Measurements from ENCODE around the gene NKTR.

NKTR gene

GRCh38 chr3:42681361-42682038, 81.0 kb downstream of the NKTR start:
- DNase-seq, result no peak

GRCh38 chr3:42682301-42683070, 82.0 kb downstream of the NKTR start:
- DNase-seq, result no peak

GRCh38 chr3:42683875-42684598, 83.6 kb downstream of the NKTR start:
- DNase-seq, result peak in 40 of 56 donors; percentile 25 to 84 (median 59)

GRCh38 chr3:42684632-42685362, 84.3 kb downstream of the NKTR start:
- no peak for DNase-seq

GRCh38 chr3:42685363-42685881, 84.9 kb downstream of the NKTR start, which contains the start of gene KLHL40:
Gene KLHL40 (plus strand): TSS chr3:42685537. CDS start chr3:42685619, 82 bp downstream.
- no peak for DNase-seq

GRCh38 chr3:42685891-42686820, 85.7 kb downstream of the NKTR start:
- DNase-seq, result no peak

- DNase-seq, result no peak
These were observed 86.6 kb downstream of the NKTR start for GRCh38 chr3:42686832-42687650.

GRCh38 chr3:42688016-42688415, 87.5 kb downstream of the NKTR start:
- DNase-seq, result no peak

- no peak for DNase-seq
These were observed 88.3 kb downstream of the NKTR start for GRCh38 chr3:42688487-42689420.

GRCh38 chr3:42689421-42690014, 89.0 kb downstream of the NKTR start:
- DNase-seq, result no peak

- DNase-seq, result no peak
These were observed 89.7 kb downstream of the NKTR start for GRCh38 chr3:42690191-42690590.

GRCh38 chr3:42690766-42691680, 90.5 kb downstream of the NKTR start:
- DNase-seq, result peak in 8 of 56 donors; percentile 12 to 41 (median 34)

- no peak for DNase-seq
These were observed 91.6 kb downstream of the NKTR start for GRCh38 chr3:42691816-42692666.

GRCh38 chr3:42692667-42693529, 92.4 kb downstream of the NKTR start:
- DNase-seq, result no peak
